22Rv1 (cell line): Measurements from ENCODE around the gene TRDMT1.

Source experiments
- H3K27ac ChIP-seq: fragments of 450-650 bp; 2 replicates; pipeline ENCODE4 v1.5.1; 2017
- ZFX ChIP-seq: fragments of 450-650 bp; IDR thresholded peaks from 2 replicates; pipeline ENCODE4 v1.6.1; 2017; ENCODE audit warnings: antibody characterized with exemption, borderline replicate concordance
- TF ChIP-seq, protein P1 (sequence below): fragments of 450-650 bp; IDR thresholded peaks from 2 replicates; pipeline ENCODE4 v1.5.1; 2017; ENCODE audit warnings: mild to moderate bottlenecking

The TRDMT1 gene

DNA sequence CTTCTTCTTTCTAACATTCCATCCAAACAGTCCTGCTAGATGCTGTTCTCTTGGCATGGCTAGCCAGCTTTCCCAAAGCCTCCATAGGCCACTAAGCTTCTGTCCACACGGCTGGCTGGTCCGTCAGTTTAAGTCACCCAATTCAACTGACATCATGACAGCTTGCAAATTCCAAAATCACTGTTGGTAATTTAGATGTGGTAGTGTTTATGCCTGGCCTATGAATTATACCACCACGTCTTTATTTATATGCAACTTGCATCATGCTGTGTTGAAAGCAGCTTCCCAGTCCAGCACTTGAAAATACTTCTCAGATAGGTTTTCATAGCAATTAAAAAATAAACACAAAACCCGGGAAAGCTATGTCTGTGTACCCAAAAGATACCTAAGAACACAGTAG, 24.3 kb upstream of the TRDMT1 start:
- no peak for TF ChIP-seq ZFX
- TF ChIP-seq, protein P1, sequence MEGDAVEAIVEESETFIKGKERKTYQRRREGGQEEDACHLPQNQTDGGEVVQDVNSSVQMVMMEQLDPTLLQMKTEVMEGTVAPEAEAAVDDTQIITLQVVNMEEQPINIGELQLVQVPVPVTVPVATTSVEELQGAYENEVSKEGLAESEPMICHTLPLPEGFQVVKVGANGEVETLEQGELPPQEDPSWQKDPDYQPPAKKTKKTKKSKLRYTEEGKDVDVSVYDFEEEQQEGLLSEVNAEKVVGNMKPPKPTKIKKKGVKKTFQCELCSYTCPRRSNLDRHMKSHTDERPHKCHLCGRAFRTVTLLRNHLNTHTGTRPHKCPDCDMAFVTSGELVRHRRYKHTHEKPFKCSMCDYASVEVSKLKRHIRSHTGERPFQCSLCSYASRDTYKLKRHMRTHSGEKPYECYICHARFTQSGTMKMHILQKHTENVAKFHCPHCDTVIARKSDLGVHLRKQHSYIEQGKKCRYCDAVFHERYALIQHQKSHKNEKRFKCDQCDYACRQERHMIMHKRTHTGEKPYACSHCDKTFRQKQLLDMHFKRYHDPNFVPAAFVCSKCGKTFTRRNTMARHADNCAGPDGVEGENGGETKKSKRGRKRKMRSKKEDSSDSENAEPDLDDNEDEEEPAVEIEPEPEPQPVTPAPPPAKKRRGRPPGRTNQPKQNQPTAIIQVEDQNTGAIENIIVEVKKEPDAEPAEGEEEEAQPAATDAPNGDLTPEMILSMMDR, result no peak
- H3K27ac ChIP-seq, result no peak overlapping the region

DNA sequence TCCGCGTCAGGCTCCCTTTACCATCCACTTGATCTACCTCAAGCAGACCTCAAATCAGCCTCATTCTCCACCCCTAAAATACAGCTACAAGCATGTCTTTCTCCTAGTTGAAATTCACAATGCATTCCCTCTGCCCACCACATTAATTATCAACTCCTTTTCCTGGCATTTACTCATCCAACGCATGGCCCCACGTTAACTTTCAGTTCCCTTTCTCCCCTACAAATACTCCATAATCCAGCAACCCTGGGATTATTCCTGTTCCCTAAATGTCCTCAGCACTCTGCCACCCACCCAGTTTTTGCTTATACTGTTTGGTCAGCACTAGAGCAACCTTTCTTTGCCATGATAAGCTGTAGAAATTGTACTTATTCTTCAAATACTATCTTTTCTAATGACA, 20.9 kb upstream of the TRDMT1 start:
- no peak for TF ChIP-seq ZFX
- TF ChIP-seq, protein P1, result no peak
- no peak overlapping the region for H3K27ac ChIP-seq

DNA sequence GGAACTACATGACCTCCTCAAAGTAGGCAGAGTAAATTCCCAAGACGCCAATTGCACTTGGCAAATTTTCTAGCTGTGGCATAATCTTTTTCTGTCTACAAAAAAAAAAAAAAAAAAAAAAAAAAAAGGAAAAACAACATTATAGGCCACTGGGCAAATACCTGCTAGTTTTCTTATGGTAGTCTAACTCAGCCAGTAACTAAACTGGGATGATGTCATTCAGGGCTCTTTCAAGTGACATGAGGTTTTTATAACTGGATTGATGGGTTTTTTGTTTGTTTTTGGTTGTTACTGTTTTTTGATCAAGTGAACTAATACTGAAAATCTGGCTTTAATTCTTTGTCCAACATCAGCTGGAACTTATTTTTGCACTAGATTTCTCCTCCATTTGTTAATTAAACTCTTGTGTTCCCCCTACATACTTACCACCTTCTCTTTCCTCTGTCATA, 19.2 kb upstream of the TRDMT1 start:
- H3K27ac ChIP-seq, result no peak overlapping the region

GRCh38 chr10:17219024-17219423, 17.6 kb upstream of the TRDMT1 start:
- TF ChIP-seq, protein P1, result no peak
- no peak for TF ChIP-seq ZFX
- no peak overlapping the region for H3K27ac ChIP-seq

More for the DNA sequence above, 19.2 kb upstream of the TRDMT1 start:
- TF ChIP-seq, protein P1, result no peak
- TF ChIP-seq ZFX, result no peak

GRCh38 chr10:17217631-17218232, 16.3 kb upstream of the TRDMT1 start:
- TF ChIP-seq, protein P1, result no peak
- no peak for TF ChIP-seq ZFX
- H3K27ac ChIP-seq, result no peak overlapping the region

GRCh38 chr10:17216901-17217395, 15.5 kb upstream of the TRDMT1 start:
- H3K27ac ChIP-seq, result no peak overlapping the region
- TF ChIP-seq, protein P1, result no peak
- TF ChIP-seq ZFX, result no peak

DNA sequence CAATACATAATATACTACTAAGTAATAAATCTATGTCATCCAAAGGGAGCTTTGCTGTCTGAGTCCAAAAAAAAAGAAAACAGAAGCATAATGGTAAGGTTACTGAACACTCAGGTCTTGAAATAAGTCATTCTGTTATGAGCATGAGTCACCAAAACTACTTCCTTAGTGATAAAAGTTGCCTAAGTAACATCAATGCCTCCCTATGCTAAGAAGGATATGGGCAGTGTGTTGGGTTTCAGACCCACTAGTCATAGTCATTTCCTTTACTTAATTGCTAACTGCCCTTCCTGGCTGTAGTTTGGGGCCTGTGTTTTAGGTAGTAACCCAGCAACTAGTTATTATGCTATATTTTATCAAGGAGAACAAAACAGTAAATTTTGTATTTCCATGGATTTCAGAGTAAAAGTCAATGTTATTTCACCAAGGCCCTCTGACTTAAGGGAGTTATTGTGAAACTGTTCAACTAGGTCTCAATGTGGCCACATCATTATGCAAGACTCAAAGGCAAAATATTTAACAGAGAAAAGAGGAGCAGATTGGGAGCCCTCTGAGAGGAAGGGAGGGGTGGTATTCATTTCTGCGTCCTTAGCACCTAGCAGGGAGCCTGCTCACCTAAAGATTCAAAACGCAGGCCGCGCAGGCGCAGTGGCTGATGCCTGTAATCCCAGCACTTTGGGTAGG, 14.9 kb upstream of the TRDMT1 start:
- no peak overlapping the region for H3K27ac ChIP-seq
- no peak for TF ChIP-seq ZFX
- TF ChIP-seq, protein P1, result no peak
